Endodermal cell (in vitro differentiated cells): ENCODE measurements around the gene FOXN4. TPM values are rescaled to one million over a fixed set of nuclear protein-coding genes. Genes with fewer than 3 reads are reported as not detected.
A peak's percentile ranks its signal among the peaks of the same experiment; 100 is the strongest.

Experiments
- DNase-seq: peaks from one replicate; pipeline ENCODE4 v3.0.0-alpha.2; 2017
- H3K27ac ChIP-seq: 2 replicates; pipeline ENCODE4 v1.5.1; 2013; ENCODE audit warnings: mild to moderate bottlenecking, low read depth, low read length, moderate library complexity
- H3K27me3 ChIP-seq: 2 replicates; pipeline ENCODE4 v1.6.1; 2013; ENCODE audit warnings: mild to moderate bottlenecking, low read length, moderate library complexity; ENCODE audit not compliant: insufficient read depth, control insufficient read depth, poor library complexity, severe bottlenecking
- H3K36me3 ChIP-seq: 2 replicates; pipeline ENCODE4 v1.7.0; 2013; ENCODE audit warnings: mild to moderate bottlenecking, low read length, moderate library complexity; ENCODE audit not compliant: control insufficient read depth, insufficient read depth
- H3K4me1 ChIP-seq: one replicate; pipeline ENCODE4 v1.7.0; 2013; ENCODE audit warnings: low read length; ENCODE audit not compliant: control insufficient read depth, insufficient read depth
- H3K4me3 ChIP-seq: 2 replicates; pipeline ENCODE4 v1.5.1; 2013; ENCODE audit warnings: mild to moderate bottlenecking, low read length, moderate library complexity
- H3K9ac ChIP-seq: 2 replicates; pipeline ENCODE4 v1.6.1; 2013; ENCODE audit warnings: mild to moderate bottlenecking, low read length, moderate library complexity; ENCODE audit not compliant: poor library complexity, severe bottlenecking; ENCODE audit errors: extremely low read depth
- H3K9me3 ChIP-seq: 2 replicates; pipeline ENCODE4 v1.6.1; 2013; ENCODE audit warnings: mild to moderate bottlenecking, low read length, moderate library complexity; ENCODE audit not compliant: control insufficient read depth
- H3K27ac Mint-ChIP-seq: 2 replicates; pipeline ENCODE4 v1.8.0; 2020; ENCODE audit warnings: mixed read lengths
- H3K27me3 Mint-ChIP-seq: 2 replicates; pipeline ENCODE4 v1.8.0; 2021; ENCODE audit warnings: mild to moderate bottlenecking, mixed read lengths; ENCODE audit not compliant: insufficient read depth
- H3K36me3 Mint-ChIP-seq: 2 replicates; pipeline ENCODE4 v1.8.0; 2020; ENCODE audit warnings: low read depth, mixed read lengths
- H3K4me1 Mint-ChIP-seq: 2 replicates; pipeline ENCODE4 v1.8.0; 2020; ENCODE audit warnings: mixed read lengths
- H3K4me3 Mint-ChIP-seq: 2 replicates; pipeline ENCODE4 v1.8.0; 2020; ENCODE audit warnings: mild to moderate bottlenecking, moderate library complexity, mixed read lengths
- H3K9me3 Mint-ChIP-seq: 2 replicates; pipeline ENCODE4 v1.8.0; 2020; ENCODE audit warnings: mild to moderate bottlenecking, mixed read lengths
- WGBS, 2 experiments: methylation state at CpG; one replicate each; pipeline versions ENCODE4 v1.1.5 to v1.1.7; 2013; ENCODE audit warnings: missing lambda C conversion rate in 2 of 2, mixed read lengths in 1 of 2; ENCODE audit not compliant: insufficient coverage in 1 of 2, insufficient read length in 1 of 2; 5-methylcytosine and 5-hydroxymethylcytosine counted together
- total RNA-seq, 2 donors: library from RNA; stranded (reverse); fragmentation: NEBNext Ultra II Directional in 1 of 2; extraction: Animal tissue kit (Norgen Biotek cat#: 25700) in 1 of 2; gene quantifications; 2 replicates in 1 of 2; 3 replicates in 1 of 2; pipeline ENCODE4 v1.2.1, GENCODE V29; 2021
- TF ChIP-seq, protein P1 (sequence below): fragments of 200-600 bp; sonication (generic); conservative IDR thresholded peaks from 2 replicates; pipeline ENCODE4 v1.5.0; 2021; ENCODE audit warnings: antibody characterized with exemption, mild to moderate bottlenecking

Gene FOXN4
- total RNA-seq, 2 donors from 2014 or later: 0.20 to 0.55 TPM

DNA sequence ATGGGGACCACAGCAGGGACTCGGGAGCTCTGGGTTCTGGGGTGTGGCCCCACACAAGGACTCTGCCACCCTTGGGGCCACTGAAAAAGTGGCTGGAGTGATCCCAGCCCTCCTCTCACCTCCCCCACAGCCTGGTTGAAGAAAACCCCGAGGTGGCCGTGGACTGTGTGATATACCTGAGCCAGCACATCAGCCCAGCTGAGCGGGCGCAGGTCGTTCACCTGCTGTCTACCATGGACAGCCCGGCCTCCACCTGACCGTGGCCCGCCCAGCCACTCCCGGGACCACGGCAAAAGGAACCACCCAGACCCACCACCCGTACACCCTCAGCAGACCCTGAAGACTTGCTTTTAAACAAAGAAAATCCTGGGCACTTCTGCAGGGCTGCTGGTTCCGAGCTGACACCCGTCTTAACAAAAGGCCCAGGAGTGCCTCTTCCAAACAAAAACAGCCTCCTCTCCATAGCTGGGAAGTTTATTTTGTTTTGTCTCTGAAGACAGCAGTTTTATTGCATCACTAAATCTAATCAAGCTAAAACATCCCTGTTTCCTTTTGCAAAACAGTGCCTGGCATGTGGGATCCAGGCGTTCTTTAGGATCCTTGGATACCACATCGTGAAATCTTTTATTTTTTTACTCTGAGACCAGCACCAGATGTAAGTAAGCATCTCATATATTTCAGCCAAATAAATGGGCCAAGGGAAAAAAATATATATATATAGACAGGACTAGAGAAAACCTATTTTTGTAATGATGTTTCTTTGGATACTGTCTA is 42.8 kb downstream of the FOXN4 start:
- Histone ChIP-seq H3K27ac (no peak overlapping the region), H3K36me3 (no peaks in the 10 kb centered on the region), H3K4me1 (no peaks in the 10 kb centered on the region), H3K4me3 (no peak overlapping the region), H3K9ac (no peak overlapping the region), H3K9me3 (no peaks in the 10 kb centered on the region), H3K27me3 (no peaks in the 10 kb centered on the region)
- Mint-ChIP-seq H3K4me1 (peaks cover 2% of the 10 kb centered on the region), H3K27me3 (peaks cover 4% of the 10 kb centered on the region), H3K27ac (no peak overlapping the region), H3K4me3 (no peak overlapping the region), H3K9me3 (peaks cover 6% of the 10 kb centered on the region), H3K36me3 (peaks cover under 1% of the 10 kb centered on the region)
- TF ChIP-seq, protein P1, sequence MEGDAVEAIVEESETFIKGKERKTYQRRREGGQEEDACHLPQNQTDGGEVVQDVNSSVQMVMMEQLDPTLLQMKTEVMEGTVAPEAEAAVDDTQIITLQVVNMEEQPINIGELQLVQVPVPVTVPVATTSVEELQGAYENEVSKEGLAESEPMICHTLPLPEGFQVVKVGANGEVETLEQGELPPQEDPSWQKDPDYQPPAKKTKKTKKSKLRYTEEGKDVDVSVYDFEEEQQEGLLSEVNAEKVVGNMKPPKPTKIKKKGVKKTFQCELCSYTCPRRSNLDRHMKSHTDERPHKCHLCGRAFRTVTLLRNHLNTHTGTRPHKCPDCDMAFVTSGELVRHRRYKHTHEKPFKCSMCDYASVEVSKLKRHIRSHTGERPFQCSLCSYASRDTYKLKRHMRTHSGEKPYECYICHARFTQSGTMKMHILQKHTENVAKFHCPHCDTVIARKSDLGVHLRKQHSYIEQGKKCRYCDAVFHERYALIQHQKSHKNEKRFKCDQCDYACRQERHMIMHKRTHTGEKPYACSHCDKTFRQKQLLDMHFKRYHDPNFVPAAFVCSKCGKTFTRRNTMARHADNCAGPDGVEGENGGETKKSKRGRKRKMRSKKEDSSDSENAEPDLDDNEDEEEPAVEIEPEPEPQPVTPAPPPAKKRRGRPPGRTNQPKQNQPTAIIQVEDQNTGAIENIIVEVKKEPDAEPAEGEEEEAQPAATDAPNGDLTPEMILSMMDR: no peak
- 78 to 86% methylated on average over 5 to 16 of the region's 16 CpGs for WGBS, 2 experiments
- DNase-seq: no peak

DNA sequence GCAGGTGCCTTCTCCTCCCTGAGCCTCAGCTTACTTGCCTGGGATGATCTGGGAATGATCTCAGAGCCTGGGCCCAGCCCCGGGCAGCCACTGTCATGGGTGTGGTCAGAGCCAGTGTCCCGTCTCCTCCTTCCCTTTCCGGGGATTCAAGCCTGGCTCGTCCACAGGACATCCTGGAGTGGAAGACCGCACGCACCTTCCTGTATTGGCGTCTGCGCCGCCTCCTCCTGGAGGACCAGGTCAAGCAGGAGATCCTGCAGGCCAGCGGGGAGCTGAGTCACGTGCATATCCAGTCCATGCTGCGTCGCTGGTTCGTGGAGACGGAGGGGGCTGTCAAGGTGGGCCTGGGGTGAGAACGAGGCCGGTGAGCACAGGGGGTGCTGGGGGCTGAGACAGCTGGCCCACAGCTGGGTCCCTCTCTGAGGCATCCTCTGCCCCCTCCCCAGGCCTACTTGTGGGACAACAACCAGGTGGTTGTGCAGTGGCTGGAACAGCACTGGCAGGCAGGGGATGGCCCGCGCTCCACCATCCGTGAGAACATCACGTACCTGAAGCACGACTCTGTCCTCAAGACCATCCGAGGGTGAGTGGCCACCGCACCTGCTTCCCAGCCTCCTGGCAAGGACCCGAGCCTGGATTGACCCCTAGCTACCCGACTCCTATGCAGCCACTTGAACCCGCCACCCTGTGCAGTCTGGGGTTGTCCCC is 44.0 kb downstream of the FOXN4 start:
- no peaks in the 10 kb centered on the region for H3K9me3 ChIP-seq
- no peaks in the 10 kb centered on the region for H3K4me1 ChIP-seq
- no peak overlapping the region for H3K4me3 ChIP-seq
- H3K27me3 ChIP-seq: no peaks in the 10 kb centered on the region
- no peak for DNase-seq
- no peak overlapping the region for H3K27ac ChIP-seq
- TF ChIP-seq, protein P1: no peak
- no peaks in the 10 kb centered on the region for H3K36me3 ChIP-seq
- H3K27me3 Mint-ChIP-seq: peaks cover 1% of the 10 kb centered on the region
- peaks cover 6% of the 10 kb centered on the region for H3K9me3 Mint-ChIP-seq
- WGBS, 2 experiments: 94 to 97% methylated on average over 16 to 27 of the region's 27 CpGs
- peaks cover 3% of the 10 kb centered on the region for H3K36me3 Mint-ChIP-seq
- peaks cover 2% of the 10 kb centered on the region for H3K4me1 Mint-ChIP-seq
- H3K4me3 Mint-ChIP-seq: no peak overlapping the region
- no peak overlapping the region for H3K9ac ChIP-seq
- no peak overlapping the region for H3K27ac Mint-ChIP-seq

DNA sequence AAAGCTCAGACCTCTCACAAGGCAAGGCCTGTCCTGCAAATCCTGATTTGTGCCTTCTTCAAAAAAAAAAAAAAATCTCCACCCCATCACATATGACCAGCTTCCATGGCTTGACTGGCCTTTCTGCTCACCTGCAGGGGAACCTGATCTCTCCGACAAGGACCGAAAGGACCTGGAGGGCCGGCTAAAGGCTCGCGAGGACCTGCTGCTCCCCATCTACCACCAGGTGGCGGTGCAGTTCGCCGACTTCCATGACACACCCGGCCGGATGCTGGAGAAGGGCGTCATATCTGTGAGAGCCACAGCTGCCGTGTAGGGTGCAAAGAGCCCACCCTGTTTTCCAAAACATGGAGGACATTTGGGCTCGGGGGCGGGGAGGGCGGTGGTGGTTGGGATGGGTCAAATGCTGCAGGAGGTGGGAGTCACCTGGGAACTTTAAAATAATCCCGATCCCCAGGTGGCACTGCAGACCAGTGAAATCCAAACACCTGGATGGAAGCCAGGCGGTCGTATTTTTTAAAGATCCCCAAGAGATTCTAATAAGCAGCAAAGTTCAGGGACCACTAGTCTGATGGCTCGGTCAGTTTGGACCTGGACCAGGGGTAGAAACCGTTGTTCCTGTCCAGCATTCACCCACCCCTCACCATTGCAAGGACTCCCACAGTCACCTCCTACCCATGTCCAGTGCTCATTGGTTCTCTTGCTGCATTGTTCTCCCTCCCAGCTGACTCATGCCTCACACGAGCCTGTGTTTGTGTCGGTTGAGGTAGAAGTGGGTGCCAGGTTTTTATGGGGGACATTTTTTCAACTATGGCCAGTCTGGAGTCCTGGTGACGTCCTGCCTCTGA is 44.8 kb downstream of the FOXN4 start:
- Mint-ChIP-seq H3K4me3 (no peak overlapping the region), H3K27me3 (no peaks in the 10 kb centered on the region), H3K4me1 (peaks cover 2% of the 10 kb centered on the region), H3K36me3 (peaks cover 3% of the 10 kb centered on the region), H3K27ac (no peak overlapping the region), H3K9me3 (peaks cover 5% of the 10 kb centered on the region)
- Histone ChIP-seq H3K36me3 (no peaks in the 10 kb centered on the region), H3K9ac (no peak overlapping the region), H3K27me3 (no peaks in the 10 kb centered on the region), H3K9me3 (no peaks in the 10 kb centered on the region), H3K4me1 (no peaks in the 10 kb centered on the region), H3K4me3 (no peak overlapping the region), H3K27ac (no peak overlapping the region)
- TF ChIP-seq, protein P1: peak; percentile 97
- WGBS, 2 experiments: 40 to 54% methylated on average over 10 to 23 of the region's 23 CpGs
- peak; percentile 99 for DNase-seq
